Right lobe of liver (tissue), 6 donors: ENCODE measurements around the gene C9orf50. TPM values are rescaled to one million over a fixed set of nuclear protein-coding genes. Genes with fewer than 3 reads are reported as not detected.
A peak's percentile ranks its signal among the peaks of the same experiment; 100 is the strongest.

Experiments
- ATAC-seq, 4 donors: fragments of 200-7000 bp; cut with Tn5 transposase; one replicate each; pipeline ENCODE4 v1.9.1; 2020; ENCODE audit warnings: mild to moderate bottlenecking in 4 of 4, moderate library complexity in 4 of 4
- DNase-seq, 3 donors: peaks; one replicate each; pipeline ENCODE4 v3.0.0-alpha.2; 2020
- H3K27ac ChIP-seq, 3 donors: fragments of 200-600 bp; one replicate each; pipeline ENCODE4 v1.8.0; 2022
- H3K27me3 ChIP-seq, 2 donors: fragments of 200-600 bp; one replicate each; pipeline ENCODE4 v1.8.0; 2022
- H3K36me3 ChIP-seq, 4 donors: fragments of 200-600 bp; sonication (generic) in 1 of 4; one replicate each; pipeline versions ENCODE4 v1.5.1 to v1.8.0; 2017 to 2022; ENCODE audit warnings: control low read depth in 1 of 4
- H3K4me1 ChIP-seq, 4 donors: fragments of 200-600 bp; sonication (generic) in 1 of 4; one replicate each; pipeline versions ENCODE4 v1.5.1 to v1.8.0; 2017 to 2022; ENCODE audit warnings: control low read depth in 1 of 4
- H3K4me3 ChIP-seq, 3 donors: fragments of 200-600 bp; one replicate each; pipeline ENCODE4 v1.8.0; 2022
- H3K9me3 ChIP-seq, 4 donors: fragments of 200-600 bp; sonication (generic) in 1 of 4; one replicate each; pipeline versions ENCODE4 v1.5.1 to v1.8.0; 2017 to 2022; ENCODE audit warnings: control low read depth in 1 of 4
- POLR2A ChIP-seq: fragments of 450-650 bp; IDR thresholded peaks from one replicate; pipeline ENCODE4 v1.6.1; 2017; ENCODE audit warnings: antibody characterized with exemption, mild to moderate bottlenecking
- WGBS: methylation state at CpG from one replicate; pipeline ENCODE4 v1.1.6; 2018; ENCODE audit warnings: low coverage, low lambda C conversion rate; ENCODE audit not compliant: insufficient coverage; ENCODE audit errors: missing lambda C conversion rate; 5-methylcytosine and 5-hydroxymethylcytosine counted together
- intact Hi-C, 2 donors: fragments of 100-400 bp; cut with DNase I; formaldehyde crosslinking; loops; one replicate each; pipeline versions ENCODE4 v1.11.2 to v1.14.1; 2022
- total RNA-seq, 6 experiments: library from RNA; depleted of rRNA in 2 of 6; stranded (reverse); fragments of >200 nt in 2 of 6; fragmentation: NEBNext Ultra II Directional in 3 of 6; extraction: Animal tissue kit (Norgen Biotek cat#: 25700) in 3 of 6; gene quantifications; one replicate each; pipeline versions ENCODE4 v1.1.0 to v1.2.4, GENCODE V29; 2016 to 2023
- TF ChIP-seq, protein P1 (sequence below), 4 donors: fragments of 200-600 bp in 3 of 4; fragments of 450-650 bp in 1 of 4; IDR thresholded peaks; one replicate each; pipeline versions ENCODE4 v1.5.1 to v1.8.0; 2016 to 2022; ENCODE audit warnings: antibody characterized with exemption in 4 of 4, mild to moderate bottlenecking in 2 of 4
- donor health status: DM: no; HTN: yes; CAD: no.
- donor health status: DM: no; HTN: no; CAD: no.
- donor health status: DM: no; HTN: no; CAD: no.
- donor health status: DM: no; HTN: yes; CAD: no.
- donor health status: DM: no; HTN: yes; CAD: no.

C9orf50 gene
- total RNA-seq, 6 experiments from 2014 or later = not detected

DNA sequence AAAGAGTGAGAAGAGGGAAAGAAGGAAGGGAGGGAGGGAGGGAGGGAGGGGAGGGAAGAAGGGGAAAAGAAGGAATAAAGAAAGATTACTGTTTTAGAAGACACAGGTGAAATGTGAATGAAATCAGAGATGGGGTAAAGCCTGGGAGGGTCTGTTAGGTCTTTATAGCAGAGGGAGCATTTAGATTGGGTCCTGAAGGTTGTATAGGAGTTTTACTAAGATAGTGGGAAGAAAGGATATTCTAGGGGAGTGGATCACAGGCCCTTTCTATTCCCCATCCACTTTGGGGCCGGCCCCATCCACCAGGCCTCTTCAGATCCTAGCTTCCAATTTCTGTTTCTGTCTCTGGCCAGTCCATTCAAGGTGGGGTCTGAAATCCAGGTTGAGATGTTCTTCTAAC lies 35.5 kb downstream of the C9orf50 start:
- no peak for ATAC-seq
- H3K27ac ChIP-seq = no peak overlapping the region
- TF ChIP-seq, protein P1, sequence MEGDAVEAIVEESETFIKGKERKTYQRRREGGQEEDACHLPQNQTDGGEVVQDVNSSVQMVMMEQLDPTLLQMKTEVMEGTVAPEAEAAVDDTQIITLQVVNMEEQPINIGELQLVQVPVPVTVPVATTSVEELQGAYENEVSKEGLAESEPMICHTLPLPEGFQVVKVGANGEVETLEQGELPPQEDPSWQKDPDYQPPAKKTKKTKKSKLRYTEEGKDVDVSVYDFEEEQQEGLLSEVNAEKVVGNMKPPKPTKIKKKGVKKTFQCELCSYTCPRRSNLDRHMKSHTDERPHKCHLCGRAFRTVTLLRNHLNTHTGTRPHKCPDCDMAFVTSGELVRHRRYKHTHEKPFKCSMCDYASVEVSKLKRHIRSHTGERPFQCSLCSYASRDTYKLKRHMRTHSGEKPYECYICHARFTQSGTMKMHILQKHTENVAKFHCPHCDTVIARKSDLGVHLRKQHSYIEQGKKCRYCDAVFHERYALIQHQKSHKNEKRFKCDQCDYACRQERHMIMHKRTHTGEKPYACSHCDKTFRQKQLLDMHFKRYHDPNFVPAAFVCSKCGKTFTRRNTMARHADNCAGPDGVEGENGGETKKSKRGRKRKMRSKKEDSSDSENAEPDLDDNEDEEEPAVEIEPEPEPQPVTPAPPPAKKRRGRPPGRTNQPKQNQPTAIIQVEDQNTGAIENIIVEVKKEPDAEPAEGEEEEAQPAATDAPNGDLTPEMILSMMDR (IDR thresholded peaks at IDR 0.05) = no peak
- no peak for TF ChIP-seq POLR2A
- DNase-seq = no peak
- no peak overlapping the region for H3K4me3 ChIP-seq
- WGBS = no CpG with 5 or more reads among the region's 1 CpG
- H3K27me3 ChIP-seq = no peaks in the 10 kb centered on the region
- no peaks in the 10 kb centered on the region for H3K36me3 ChIP-seq
- intact Hi-C loops = no loop called here
- H3K4me1 ChIP-seq = peaks cover 0 to 4% (median 0%) of the 10 kb centered on the region in 4 donors
- H3K9me3 ChIP-seq = no peaks in the 10 kb centered on the region

- H3K9me3 ChIP-seq = no peaks in the 10 kb centered on the region
- TF ChIP-seq POLR2A = no peak
- TF ChIP-seq, protein P1 (IDR thresholded peaks at IDR 0.05) = no peak
- peak; percentile 70 to 90 (median 88) for ATAC-seq
- no peaks in the 10 kb centered on the region for H3K36me3 ChIP-seq
- no peak overlapping the region for H3K27ac ChIP-seq
- DNase-seq = peak in 1 of 3 donors; percentile 78
- peaks cover 0 to 4% (median 0%) of the 10 kb centered on the region in 4 donors for H3K4me1 ChIP-seq
- WGBS = 100% methylated on average over 1 of the region's 1 CpG
- intact Hi-C loops = no loop called here
- no peak overlapping the region for H3K4me3 ChIP-seq
- H3K27me3 ChIP-seq = no peaks in the 10 kb centered on the region
Observed at GRCh38 chr9:129584136-129584535, 36.8 kb downstream of the C9orf50 start.

DNA sequence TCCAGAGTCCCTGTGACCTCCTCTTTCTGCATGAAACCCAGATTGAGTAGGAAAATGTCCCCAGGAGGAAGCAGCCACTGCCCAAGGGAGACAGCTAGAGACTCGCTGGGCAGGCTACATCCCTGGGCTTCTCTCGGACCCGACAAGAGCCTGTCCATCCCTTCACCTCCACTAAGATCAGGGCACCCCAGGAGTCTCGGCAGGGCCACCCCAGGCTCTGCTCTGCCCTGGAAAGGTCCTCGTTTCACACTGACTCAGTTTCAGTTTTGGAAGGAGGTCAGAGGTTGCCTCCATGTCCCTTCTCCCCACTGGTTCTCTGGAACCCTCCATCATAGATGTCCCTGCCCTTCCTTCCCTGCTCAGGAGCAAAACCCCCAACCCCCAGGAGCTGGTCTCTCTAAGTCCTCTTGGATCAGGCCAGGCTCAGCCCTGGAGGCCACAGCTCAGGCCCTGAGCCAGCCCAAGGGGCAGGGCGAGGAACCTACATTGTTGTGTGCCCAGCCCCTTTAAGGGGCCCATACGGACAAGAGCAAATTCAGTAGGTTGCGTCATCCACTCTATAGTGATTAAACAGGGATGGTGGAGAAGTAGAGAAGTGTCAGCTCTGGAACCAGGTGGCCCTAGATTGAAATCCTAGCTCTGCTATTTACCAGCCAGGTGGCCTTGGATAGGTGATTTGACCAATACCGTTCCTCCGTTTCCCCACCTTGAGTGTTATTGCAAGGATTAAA lies 37.4 kb downstream of the C9orf50 start:
- no peak for TF ChIP-seq POLR2A
- TF ChIP-seq, protein P1 (IDR thresholded peaks at IDR 0.05) = no peak
- Histone ChIP-seq H3K9me3 (no peaks in the 10 kb centered on the region), H3K27ac (no peak overlapping the region), H3K36me3 (no peaks in the 10 kb centered on the region), H3K4me1 (peaks cover 0 to 4% (median 0%) of the 10 kb centered on the region in 4 donors), H3K27me3 (no peaks in the 10 kb centered on the region), H3K4me3 (no peak overlapping the region)
- ATAC-seq (no peak), DNase-seq (no peak)
- intact Hi-C loops = no loop called here
- WGBS = 95% methylated on average over 2 of the region's 10 CpGs

DNA sequence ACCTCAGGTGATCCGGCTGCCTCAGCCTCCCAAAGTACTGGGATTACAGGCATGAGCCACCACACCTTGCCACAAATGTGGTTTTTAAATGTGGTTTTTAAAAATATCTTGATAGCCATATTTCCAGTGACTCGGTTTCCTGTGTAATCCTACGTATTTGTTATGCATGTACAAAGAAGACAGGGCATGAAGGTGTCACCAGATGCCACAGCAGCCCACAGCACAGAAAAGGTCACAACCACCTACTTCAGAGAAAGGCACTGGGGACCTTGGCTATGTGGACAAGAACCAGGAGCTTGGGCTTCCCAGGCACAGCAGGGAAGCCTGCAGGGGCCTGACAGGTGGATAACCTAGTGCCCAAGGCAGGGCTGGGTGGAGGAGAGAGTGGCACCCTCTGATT lies 38.0 kb downstream of the C9orf50 start:
- H3K27me3 ChIP-seq = no peaks in the 10 kb centered on the region
- DNase-seq (no peak), ATAC-seq (no peak)
- 89% methylated on average over 2 of the region's 3 CpGs for WGBS
- peaks cover 0 to 4% (median 0%) of the 10 kb centered on the region in 4 donors for H3K4me1 ChIP-seq
- H3K4me3 ChIP-seq = no peak overlapping the region
- no peaks in the 10 kb centered on the region for H3K9me3 ChIP-seq
- H3K27ac ChIP-seq = no peak overlapping the region
- intact Hi-C loops = no loop called here
- no peaks in the 10 kb centered on the region for H3K36me3 ChIP-seq
- TF ChIP-seq, protein P1 (IDR thresholded peaks at IDR 0.05) = no peak
- TF ChIP-seq POLR2A = no peak
